Measurements from ENCODE around the gene UTF1. TPM values are rescaled to one million over a fixed set of nuclear protein-coding genes. Genes with fewer than 3 reads are reported as not detected.

UTF1 gene
- total RNA-seq, 4 donors from 2014 or later, result not detected

- peaks cover 0 to 27% (median 9%) of the 10 kb centered on the region in 3 donors for H3K36me3 ChIP-seq
- peaks cover 19 to 61% (median 20%) of the 10 kb centered on the region in 3 donors for H3K4me1 ChIP-seq
- 0 to 29% methylated on average over 1 to 3 of the region's 6 CpGs for WGBS, 2 donors
- H3K4me3 ChIP-seq, result peak overlapping the region; percentile 15 to 60 (median 34)
- H3K27ac ChIP-seq, result peak overlapping the region in 3 of 4 donors; percentile 16 to 50 (median 43)
- no peaks in the 10 kb centered on the region for H3K9me3 ChIP-seq
- no peak for DNase-seq
- TF ChIP-seq POLR2A (IDR thresholded peaks at IDR 0.05) (no peak), CTCF (IDR thresholded peaks at IDR 0.05) (no peak)
- intact Hi-C loops (cut with DNase I), result no loop called here
- peaks cover 0 to 39% (median 6%) of the 10 kb centered on the region in 4 donors for H3K27me3 ChIP-seq
These were observed 46.0 kb downstream of the UTF1 start for GRCh38 chr10:133276100-133276434.

GRCh38 chr10:133276435-133277201 lies 46.6 kb downstream of the UTF1 start, which contains the start of gene ADAM8:
TSS of gene ADAM8 (minus strand) at chr10:133276868. CDS start at chr10:133276817, 51 bp downstream.
- peak in 1 of 4 donors; percentile 44 for TF ChIP-seq POLR2A (IDR thresholded peaks at IDR 0.05)
- TF ChIP-seq CTCF (IDR thresholded peaks at IDR 0.05), result no peak
- intact Hi-C loops (cut with DNase I), result no loop called here
- Histone ChIP-seq H3K4me3 (peak within 1 kb of the TSS; percentile 15 to 60 (median 34)), H3K4me1 (peaks cover 19 to 61% (median 20%) of the 10 kb centered on the region in 3 donors), H3K27ac (peak within 1 kb of the TSS in 3 of 4 donors; percentile 16 to 71 (median 43)), H3K36me3 (peaks cover 2 to 33% (median 14%) of the 10 kb centered on the region in 3 donors), H3K9me3 (no peaks in the 10 kb centered on the region), H3K27me3 (peaks cover 0 to 39% (median 6%) of the 10 kb centered on the region in 4 donors)
- no CpG with 5 or more reads among the region's 63 CpGs for WGBS, 2 donors
- no peak for DNase-seq

GRCh38 chr10:133277277-133277992 lies 47.4 kb downstream of the UTF1 start:
- Histone ChIP-seq H3K4me1 (peaks cover 19 to 61% (median 20%) of the 10 kb centered on the region in 3 donors), H3K9me3 (no peaks in the 10 kb centered on the region), H3K4me3 (no peak overlapping the region), H3K27me3 (peaks cover 0 to 39% (median 6%) of the 10 kb centered on the region in 4 donors), H3K36me3 (peaks cover 4 to 41% (median 21%) of the 10 kb centered on the region in 3 donors), H3K27ac (peak overlapping the region in 1 of 4 donors; percentile 71)
- no peak for DNase-seq
- TF ChIP-seq CTCF (IDR thresholded peaks at IDR 0.05) (no peak), POLR2A (IDR thresholded peaks at IDR 0.05) (no peak)
- 75 to 81% methylated on average over 7 of the region's 25 CpGs for WGBS, 2 donors
- intact Hi-C loops (cut with DNase I), result no loop called here

GRCh38 chr10:133277993-133278576 lies 48.1 kb downstream of the UTF1 start:
- Histone ChIP-seq H3K9me3 (no peaks in the 10 kb centered on the region), H3K27ac (peak overlapping the region in 3 of 4 donors; percentile 25 to 71 (median 69)), H3K27me3 (peaks cover 0 to 39% (median 6%) of the 10 kb centered on the region in 4 donors), H3K4me1 (peaks cover 19 to 61% (median 20%) of the 10 kb centered on the region in 3 donors), H3K36me3 (peaks cover 10 to 47% (median 28%) of the 10 kb centered on the region in 3 donors), H3K4me3 (no peak overlapping the region)
- no peak for TF ChIP-seq CTCF (IDR thresholded peaks at IDR 0.05)
- no peak for TF ChIP-seq POLR2A (IDR thresholded peaks at IDR 0.05)
- intact Hi-C loops (cut with DNase I), result no loop called here
- 41 to 53% methylated on average over 4 to 10 of the region's 12 CpGs for WGBS, 2 donors
- no peak for DNase-seq

All from esophagus squamous epithelium (tissue), 5 donors.